OCI-LY3 (cell line): ENCODE measurements around the gene CIB1.

Experiments used
- H2AFZ ChIP-seq: fragments of 200-600, 300-600 bp; shearing (Covaris generic); 2 replicates; pipeline ENCODE4 v1.6.0; 2014; ENCODE audit warnings: antibody characterized with exemption, low read depth, low read length
- H3K27ac ChIP-seq: fragments of 200-600, 300-600 bp; sonication (generic); 2 replicates; pipeline ENCODE4 v1.5.1; 2014; ENCODE audit warnings: mild to moderate bottlenecking, low read length, moderate library complexity, mixed read lengths
- H3K27me3 ChIP-seq: fragments of 200-600, 300-600 bp; sonication (generic); 2 replicates; pipeline ENCODE4 v1.6.1; 2014; ENCODE audit warnings: low read depth, low read length, mixed read lengths
- H3K36me3 ChIP-seq: fragments of 200-600, 300-600 bp; sonication (generic); replicated peaks from 2 replicates; pipeline ENCODE3; 2014; ENCODE audit warnings: low read depth, low read length, mixed read lengths
- H3K4me1 ChIP-seq: fragments of 300-600, 200-600 bp; sonication (generic); 2 replicates; pipeline ENCODE4 v1.6.1; 2014; ENCODE audit warnings: low read length, mixed read lengths
- H3K4me2 ChIP-seq: fragments of 200-600, 300-600 bp; sonication (generic); 2 replicates; pipeline ENCODE4 v1.6.1; 2014; ENCODE audit warnings: low read length, mixed read lengths
- H3K4me3 ChIP-seq: fragments of 300-600, 200-600 bp; sonication (generic); 2 replicates; pipeline ENCODE4 v1.5.1; 2014; ENCODE audit warnings: antibody characterized with exemption, mild to moderate bottlenecking, low read length, moderate library complexity
- H3K79me2 ChIP-seq: fragments of 300-600, 200-600 bp; shearing (Covaris generic); 2 replicates; pipeline ENCODE4 v1.6.1; 2014; ENCODE audit warnings: mild to moderate bottlenecking, low read length, mixed read lengths
- H3K9ac ChIP-seq: fragments of 300-600, 200-600 bp; shearing (Covaris generic); 2 replicates; pipeline ENCODE4 v1.6.0; 2014; ENCODE audit warnings: mild to moderate bottlenecking, low read length, moderate library complexity
- H3K9me3 ChIP-seq: fragments of 200-600, 300-600 bp; shearing (Covaris generic); 2 replicates; pipeline ENCODE4 v1.6.1; 2014; ENCODE audit warnings: low read length, mixed read lengths; ENCODE audit not compliant: insufficient read depth
- H4K20me1 ChIP-seq: fragments of 200-600, 300-600 bp; sonication (generic); 2 replicates; pipeline ENCODE4 v1.6.1; 2016; ENCODE audit warnings: low read length, mixed read lengths; ENCODE audit not compliant: insufficient read depth
- EZH2phosphoT487 ChIP-seq: fragments of 200-600 bp; shearing (Covaris generic); IDR thresholded peaks from 2 replicates; pipeline ENCODE4 v1.6.1; 2018; ENCODE audit warnings: antibody characterized with exemption, mixed run types, low read depth
- TF ChIP-seq, protein P1 (sequence below): fragments of 200-600, 300-600 bp; sonication (generic); IDR thresholded peaks from 2 replicates; pipeline ENCODE4 v1.5.1; 2014; ENCODE audit warnings: antibody characterized with exemption, low read length, low read depth

CIB1 gene

DNA sequence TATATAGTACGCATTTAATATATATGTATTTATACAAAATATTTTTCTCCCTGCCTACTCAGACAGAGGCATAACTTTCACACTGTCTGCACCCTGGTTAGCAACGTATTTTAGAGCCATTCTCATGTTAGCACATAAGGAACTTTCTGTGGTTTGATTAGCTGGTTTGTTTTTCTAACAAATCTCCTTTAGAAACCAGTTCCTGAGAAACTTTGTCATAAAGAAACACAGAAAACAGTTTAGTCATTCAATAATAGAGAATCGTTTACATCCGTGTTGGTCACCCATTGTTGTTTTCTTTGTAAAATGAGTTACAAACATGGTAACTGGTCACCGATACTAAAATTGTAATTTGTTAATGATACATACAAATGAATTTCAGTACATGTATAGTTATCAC lies 25.8 kb upstream of the CIB1 start:
- H4K20me1 ChIP-seq: no peaks in the 10 kb centered on the region
- H3K4me1 ChIP-seq: peaks cover 6% of the 10 kb centered on the region
- TF ChIP-seq, protein P1, sequence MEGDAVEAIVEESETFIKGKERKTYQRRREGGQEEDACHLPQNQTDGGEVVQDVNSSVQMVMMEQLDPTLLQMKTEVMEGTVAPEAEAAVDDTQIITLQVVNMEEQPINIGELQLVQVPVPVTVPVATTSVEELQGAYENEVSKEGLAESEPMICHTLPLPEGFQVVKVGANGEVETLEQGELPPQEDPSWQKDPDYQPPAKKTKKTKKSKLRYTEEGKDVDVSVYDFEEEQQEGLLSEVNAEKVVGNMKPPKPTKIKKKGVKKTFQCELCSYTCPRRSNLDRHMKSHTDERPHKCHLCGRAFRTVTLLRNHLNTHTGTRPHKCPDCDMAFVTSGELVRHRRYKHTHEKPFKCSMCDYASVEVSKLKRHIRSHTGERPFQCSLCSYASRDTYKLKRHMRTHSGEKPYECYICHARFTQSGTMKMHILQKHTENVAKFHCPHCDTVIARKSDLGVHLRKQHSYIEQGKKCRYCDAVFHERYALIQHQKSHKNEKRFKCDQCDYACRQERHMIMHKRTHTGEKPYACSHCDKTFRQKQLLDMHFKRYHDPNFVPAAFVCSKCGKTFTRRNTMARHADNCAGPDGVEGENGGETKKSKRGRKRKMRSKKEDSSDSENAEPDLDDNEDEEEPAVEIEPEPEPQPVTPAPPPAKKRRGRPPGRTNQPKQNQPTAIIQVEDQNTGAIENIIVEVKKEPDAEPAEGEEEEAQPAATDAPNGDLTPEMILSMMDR: no peak
- no peak for TF ChIP-seq EZH2phosphoT487
- no peak overlapping the region for H2AFZ ChIP-seq
- H3K27ac ChIP-seq: no peak overlapping the region
- H3K9ac ChIP-seq: no peak overlapping the region
- H3K4me2 ChIP-seq: no peak overlapping the region
- H3K36me3 ChIP-seq: no peaks in the 10 kb centered on the region
- no peaks in the 10 kb centered on the region for H3K9me3 ChIP-seq
- H3K79me2 ChIP-seq: peaks cover 3% of the 10 kb centered on the region
- no peaks in the 10 kb centered on the region for H3K27me3 ChIP-seq
- H3K4me3 ChIP-seq: no peak overlapping the region

DNA sequence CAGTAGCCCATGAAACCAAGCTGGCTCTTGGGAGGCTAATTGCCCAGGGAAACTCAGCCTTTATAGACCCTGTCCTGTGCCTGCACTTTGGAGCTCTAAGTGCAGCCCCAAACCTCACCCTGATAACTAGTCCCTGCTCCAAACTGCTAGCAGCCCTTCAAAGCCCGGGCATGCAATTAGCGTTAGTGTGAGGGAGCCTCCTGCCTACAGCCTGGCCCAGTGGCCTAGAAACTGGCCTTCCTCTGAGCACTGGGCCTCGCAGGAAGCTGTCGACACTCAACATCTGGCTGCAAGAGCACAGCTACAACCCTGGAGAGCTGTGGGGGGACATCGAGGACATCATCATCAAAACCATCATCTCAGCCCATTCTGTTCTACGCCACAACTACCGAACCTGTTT lies 24.0 kb upstream of the CIB1 start:
- H3K4me2 ChIP-seq: no peak overlapping the region
- TF ChIP-seq EZH2phosphoT487: no peak
- TF ChIP-seq, protein P1: no peak
- H3K36me3 ChIP-seq: no peaks in the 10 kb centered on the region
- no peak overlapping the region for H3K9ac ChIP-seq
- no peaks in the 10 kb centered on the region for H4K20me1 ChIP-seq
- no peak overlapping the region for H3K4me3 ChIP-seq
- H3K9me3 ChIP-seq: no peaks in the 10 kb centered on the region
- no peak overlapping the region for H2AFZ ChIP-seq
- H3K27ac ChIP-seq: no peak overlapping the region
- no peaks in the 10 kb centered on the region for H3K4me1 ChIP-seq
- H3K27me3 ChIP-seq: no peaks in the 10 kb centered on the region
- no peaks in the 10 kb centered on the region for H3K79me2 ChIP-seq

DNA sequence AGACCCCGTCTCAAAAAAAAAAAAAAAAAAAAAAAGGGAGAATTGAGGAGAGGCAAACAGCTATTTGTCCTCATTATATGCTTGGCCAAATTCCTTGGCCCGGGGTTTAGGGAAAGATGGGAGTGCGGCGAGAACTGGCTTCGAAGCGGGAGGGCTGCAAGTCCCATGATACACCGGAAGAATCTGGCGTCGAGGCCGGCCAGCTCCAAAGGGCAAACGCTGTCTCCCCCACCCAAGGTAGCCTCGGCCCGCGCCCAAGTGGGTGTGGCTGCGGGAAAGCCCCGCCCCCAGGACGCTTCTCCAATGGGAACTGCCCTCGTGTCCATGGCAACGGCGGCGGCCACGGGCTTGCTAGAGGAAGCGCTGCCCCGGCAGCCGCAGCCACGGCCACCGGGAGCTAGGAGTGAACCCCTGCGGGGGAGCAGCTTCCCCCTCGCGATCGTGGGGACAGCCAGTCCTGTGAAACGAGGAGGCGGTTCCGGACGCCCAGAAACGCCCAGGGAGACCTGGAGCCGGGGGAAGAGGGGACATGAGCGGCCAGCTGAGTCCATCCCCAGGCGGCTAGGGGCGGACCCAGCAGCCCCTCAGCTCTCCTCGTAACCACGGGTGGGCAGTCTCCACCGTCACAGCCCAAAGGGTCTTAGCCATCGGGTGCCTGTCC lies 15.6 kb upstream of the CIB1 start, which contains the start of gene TTLL13:
Gene TTLL13, plus strand, starts transcription at position 354 of the 661 bp plus-strand sequence. CDS start 1,075 bp downstream, outside the sequence.
- peak within 1 kb of the TSS; percentile 71 for H3K4me3 ChIP-seq
- H3K27me3 ChIP-seq: no peaks in the 10 kb centered on the region
- no peak within 1 kb of the TSS for H3K9ac ChIP-seq
- H3K4me1 ChIP-seq: no peaks in the 10 kb centered on the region
- peak within 1 kb of the TSS; percentile 59 for H3K4me2 ChIP-seq
- TF ChIP-seq, protein P1: no peak
- no peak for TF ChIP-seq EZH2phosphoT487
- no peaks in the 10 kb centered on the region for H4K20me1 ChIP-seq
- no peaks in the 10 kb centered on the region for H3K79me2 ChIP-seq
- H3K9me3 ChIP-seq: no peaks in the 10 kb centered on the region
- no peaks in the 10 kb centered on the region for H3K36me3 ChIP-seq
- peak within 1 kb of the TSS; percentile 28; the same call in 1 of the 2 replicates for H2AFZ ChIP-seq
- no peak within 1 kb of the TSS for H3K27ac ChIP-seq

DNA sequence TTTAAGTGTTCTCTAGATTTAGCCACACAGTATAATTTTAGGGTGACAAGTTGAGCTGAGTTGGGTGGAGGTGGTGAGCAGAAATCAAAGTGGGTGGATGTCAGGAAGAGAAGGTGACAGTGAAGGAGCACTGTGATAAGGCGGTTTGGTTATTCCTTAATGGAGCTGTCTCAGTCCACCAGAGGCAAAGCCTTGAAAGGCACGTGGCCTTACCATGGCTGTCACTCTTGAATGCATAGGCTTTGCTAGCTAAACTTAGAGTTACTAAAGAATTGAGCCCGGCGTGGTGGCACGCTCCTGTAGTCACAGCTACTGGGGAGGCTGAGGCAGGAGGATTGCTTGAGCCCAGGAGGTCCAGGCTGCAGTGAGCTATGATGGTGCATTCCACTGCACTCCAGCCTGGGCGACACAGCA lies 15.1 kb upstream of the CIB1 start:
- Histone ChIP-seq H4K20me1 (no peaks in the 10 kb centered on the region), H2AFZ (no peak overlapping the region), H3K9me3 (no peaks in the 10 kb centered on the region), H3K79me2 (no peaks in the 10 kb centered on the region), H3K4me2 (no peak overlapping the region), H3K27me3 (no peaks in the 10 kb centered on the region), H3K4me1 (no peaks in the 10 kb centered on the region), H3K9ac (no peak overlapping the region), H3K36me3 (no peaks in the 10 kb centered on the region), H3K4me3 (no peak overlapping the region), H3K27ac (no peak overlapping the region)
- no peak for TF ChIP-seq EZH2phosphoT487
- TF ChIP-seq, protein P1: no peak
